ENCODE measurements around the gene RSAD2. TPM values are rescaled to one million over a fixed set of nuclear protein-coding genes. Genes with fewer than 3 reads are reported as not detected.

Gene RSAD2
- total and polyA plus RNA-seq, 8 donors, result 0.45 to 9.2 (median 1.4) TPM; not detected in 2

DNA sequence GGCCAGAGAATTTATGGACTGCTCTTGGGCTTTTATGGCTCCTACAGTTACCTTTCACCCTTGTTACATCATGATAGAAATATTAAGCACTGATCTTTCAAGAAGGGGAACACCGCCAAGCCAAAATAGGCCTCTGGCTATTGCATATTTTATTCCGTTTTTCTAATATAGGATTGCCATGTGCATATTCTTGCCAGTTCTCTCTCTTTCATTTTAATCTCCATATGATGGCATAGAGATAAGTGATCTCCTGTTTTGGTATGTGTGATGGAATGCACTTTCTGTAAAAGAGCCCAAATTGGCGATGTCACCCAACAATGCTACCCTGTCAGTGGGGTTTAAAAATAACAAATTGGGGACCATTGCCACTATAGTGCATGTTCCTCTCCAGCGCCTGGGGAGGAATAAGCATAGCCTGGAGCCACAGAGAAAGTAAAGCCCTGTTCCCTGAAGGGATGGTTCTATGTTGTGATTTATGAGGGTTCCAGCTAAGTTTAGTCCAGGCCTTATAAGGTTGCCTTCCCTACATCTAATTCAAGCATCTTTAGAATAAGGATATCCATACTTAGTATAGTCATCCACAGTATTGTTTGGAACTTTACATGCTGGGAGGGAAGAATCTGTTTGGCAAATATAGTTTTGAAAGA, 38.8 kb upstream of the RSAD2 start:
- H3K9me3 ChIP-seq, result peaks cover 6 to 57% (median 50%) of the 10 kb centered on the region in 4 donors
- 92 to 96% (median 94%) methylated on average over 4 of the region's 4 CpGs for WGBS, 5 donors
- no peak overlapping the region for H3K4me3 ChIP-seq
- no peaks in the 10 kb centered on the region for H3K27me3 ChIP-seq
- intact Hi-C loops (cut with DNase I; ENCODE audit: low total_unique reads), result no loop called here
- no peak for DNase-seq
- H3K36me3 ChIP-seq, result peaks cover 0 to 21% (median 0%) of the 10 kb centered on the region in 4 donors
- H3K27ac ChIP-seq, result no peak overlapping the region
- H3K4me1 ChIP-seq, result no peaks in the 10 kb centered on the region
- no peak for TF ChIP-seq CTCF (IDR thresholded peaks at IDR 0.05)
- TF ChIP-seq POLR2AphosphoS5 (IDR thresholded peaks at IDR 0.05), result no peak
- TF ChIP-seq POLR2A (IDR thresholded peaks at IDR 0.05), result no peak
- no peak for TF ChIP-seq EP300 (IDR thresholded peaks at IDR 0.05)

- H3K4me3 ChIP-seq, result no peak overlapping the region
- no peaks in the 10 kb centered on the region for H3K4me1 ChIP-seq
- intact Hi-C loops (cut with DNase I; ENCODE audit: low total_unique reads), result no loop called here
- peaks cover 35 to 79% (median 70%) of the 10 kb centered on the region in 4 donors for H3K9me3 ChIP-seq
- no peak for DNase-seq
- no peaks in the 10 kb centered on the region for H3K27me3 ChIP-seq
- TF ChIP-seq CTCF (IDR thresholded peaks at IDR 0.05), result no peak
- no peak for TF ChIP-seq EP300 (IDR thresholded peaks at IDR 0.05)
- TF ChIP-seq POLR2AphosphoS5 (IDR thresholded peaks at IDR 0.05), result no peak
- no peak for TF ChIP-seq POLR2A (IDR thresholded peaks at IDR 0.05)
- H3K36me3 ChIP-seq, result peaks cover 0 to 31% (median 5%) of the 10 kb centered on the region in 4 donors
- H3K27ac ChIP-seq, result no peak overlapping the region
- 74 to 87% (median 81%) methylated on average over 2 of the region's 2 CpGs for WGBS, 5 donors
These were observed 35.9 kb upstream of the RSAD2 start for GRCh38 chr2:6841537-6842287.

- intact Hi-C loops (cut with DNase I; ENCODE audit: low total_unique reads), result no loop called here
- Histone ChIP-seq H3K27me3 (no peaks in the 10 kb centered on the region), H3K4me3 (no peak overlapping the region), H3K27ac (no peak overlapping the region), H3K4me1 (peaks cover 0 to 5% (median 0%) of the 10 kb centered on the region in 4 donors), H3K36me3 (peaks cover 15 to 65% (median 36%) of the 10 kb centered on the region in 4 donors), H3K9me3 (peaks cover 37 to 97% (median 91%) of the 10 kb centered on the region in 4 donors)
- no peak for TF ChIP-seq POLR2AphosphoS5 (IDR thresholded peaks at IDR 0.05)
- no peak for TF ChIP-seq CTCF (IDR thresholded peaks at IDR 0.05)
- no peak for TF ChIP-seq POLR2A (IDR thresholded peaks at IDR 0.05)
- no peak for TF ChIP-seq EP300 (IDR thresholded peaks at IDR 0.05)
- WGBS, 5 donors, result 66 to 89% (median 86%) methylated on average over 3 of the region's 3 CpGs
- DNase-seq, result peak in 1 of 2 donors; percentile 12
These were observed 32.3 kb upstream of the RSAD2 start for GRCh38 chr2:6845312-6845711.

DNA sequence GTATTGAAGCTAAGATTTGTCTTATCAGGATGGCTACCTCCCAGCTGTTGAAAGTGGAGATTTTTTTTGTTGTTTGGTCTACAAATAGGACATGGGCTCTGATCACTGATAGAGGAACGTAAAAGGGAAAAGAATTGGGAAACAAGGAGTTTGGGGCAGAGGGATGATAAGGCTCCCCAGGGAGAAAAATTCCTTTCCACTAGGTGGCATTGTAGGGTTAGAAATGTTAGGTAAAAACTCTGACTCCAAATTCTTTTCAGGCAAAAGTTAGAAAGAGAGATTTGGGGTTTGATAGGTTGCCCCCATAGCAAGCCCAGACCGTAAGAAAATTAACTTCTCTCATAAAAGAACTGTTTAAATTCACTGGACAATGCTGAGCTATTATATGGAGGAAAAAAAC, 31.7 kb upstream of the RSAD2 start:
- Histone ChIP-seq H3K9me3 (peaks cover 35 to 95% (median 88%) of the 10 kb centered on the region in 4 donors), H3K4me1 (peaks cover 0 to 5% (median 0%) of the 10 kb centered on the region in 4 donors), H3K27me3 (no peaks in the 10 kb centered on the region), H3K4me3 (no peak overlapping the region), H3K36me3 (peaks cover 17 to 69% (median 41%) of the 10 kb centered on the region in 4 donors), H3K27ac (no peak overlapping the region)
- intact Hi-C loops (cut with DNase I; ENCODE audit: low total_unique reads), result no loop called here
- WGBS, 5 donors, result 84 to 92% (median 86%) methylated on average over 2 of the region's 2 CpGs
- DNase-seq, result no peak
- TF ChIP-seq POLR2AphosphoS5 (IDR thresholded peaks at IDR 0.05), result no peak
- TF ChIP-seq CTCF (IDR thresholded peaks at IDR 0.05), result no peak
- no peak for TF ChIP-seq EP300 (IDR thresholded peaks at IDR 0.05)
- TF ChIP-seq POLR2A (IDR thresholded peaks at IDR 0.05), result no peak
